ENCODE data around the gene CSF2RB. TPM values are rescaled to one million over a fixed set of nuclear protein-coding genes. Genes with fewer than 3 reads are reported as not detected.

CSF2RB gene
- total RNA-seq = under 1 TPM; 0.43 to 0.58 TPM

GRCh38 chr22:36913427-36914389 is at the start of gene CSF2RB:
CSF2RB (plus strand) TSS chr22:36913628; CDS start chr22:36922208, 8,580 bp downstream.

Other genes with a start within 250 kb of the CSF2RB start
- not detected for gene CACNG2, start 209.9 kb upstream of the CSF2RB start, total RNA-seq
- 10 to 100 TPM; 24.4 to 25.7 TPM for gene IFT27, start 137.5 kb upstream of the CSF2RB start, total RNA-seq
- gene PVALB, start 96.6 kb upstream of the CSF2RB start, total RNA-seq = not detected
- gene NCF4, start 52.6 kb upstream of the CSF2RB start, total RNA-seq = 10 to 100 TPM in 1 of 2 experiments, 1 to 10 TPM in 1; 9.7 to 10.8 TPM
- gene TST, start 105.8 kb downstream of the CSF2RB start, total RNA-seq = 1 to 10 TPM; 2.8 to 3.4 TPM
- 10 to 100 TPM; 22.8 TPM for gene MPST, start 106.1 kb downstream of the CSF2RB start, total RNA-seq
- 10 to 100 TPM; 23.2 to 27.5 TPM for gene KCTD17, start 138.1 kb downstream of the CSF2RB start, total RNA-seq
- under 1 TPM; 0.53 to 0.65 TPM for gene TMPRSS6, start 196.1 kb downstream of the CSF2RB start, total RNA-seq
- 100 to 1,000 TPM; 120 to 130 TPM for gene IL2RB, start 236.3 kb downstream of the CSF2RB start, total RNA-seq